ENCODE measurements around the gene FPR3.

GRCh38 chr19:51766461-51766860 lies 28.5 kb upstream of the FPR3 start:
- no peak for TF ChIP-seq CBX3 (IDR thresholded peaks at IDR 0.05; ENCODE audit: borderline replicate concordance, low read depth)
- no peak for TF ChIP-seq CTCF (IDR thresholded peaks at IDR 0.05 in 2 of 3, conservative IDR thresholded peaks at IDR 0.05 in 1 of 3; ENCODE audit: control insufficient read depth in 2 of 3, extremely low read depth in 1 of 3, insufficient read depth in 1 of 3, low read depth in 3 of 3, low read length in 3 of 3)
